Stimulated activated CD8-positive, alpha-beta memory T cell treated with anti-CD3 and anti-CD28 coated beads, Interleukin-7, amount 100 ng/mL, for 48 hours (primary cell): ENCODE data around the gene LIF.

Experiments
- DNase-seq, 2 donors: peaks; one replicate each; pipeline ENCODE4 v3.0.0-alpha.2; 2020; ENCODE audit warnings: low read depth in 1 of 2; ENCODE audit errors: extremely low read depth in 1 of 2

LIF gene

DNA sequence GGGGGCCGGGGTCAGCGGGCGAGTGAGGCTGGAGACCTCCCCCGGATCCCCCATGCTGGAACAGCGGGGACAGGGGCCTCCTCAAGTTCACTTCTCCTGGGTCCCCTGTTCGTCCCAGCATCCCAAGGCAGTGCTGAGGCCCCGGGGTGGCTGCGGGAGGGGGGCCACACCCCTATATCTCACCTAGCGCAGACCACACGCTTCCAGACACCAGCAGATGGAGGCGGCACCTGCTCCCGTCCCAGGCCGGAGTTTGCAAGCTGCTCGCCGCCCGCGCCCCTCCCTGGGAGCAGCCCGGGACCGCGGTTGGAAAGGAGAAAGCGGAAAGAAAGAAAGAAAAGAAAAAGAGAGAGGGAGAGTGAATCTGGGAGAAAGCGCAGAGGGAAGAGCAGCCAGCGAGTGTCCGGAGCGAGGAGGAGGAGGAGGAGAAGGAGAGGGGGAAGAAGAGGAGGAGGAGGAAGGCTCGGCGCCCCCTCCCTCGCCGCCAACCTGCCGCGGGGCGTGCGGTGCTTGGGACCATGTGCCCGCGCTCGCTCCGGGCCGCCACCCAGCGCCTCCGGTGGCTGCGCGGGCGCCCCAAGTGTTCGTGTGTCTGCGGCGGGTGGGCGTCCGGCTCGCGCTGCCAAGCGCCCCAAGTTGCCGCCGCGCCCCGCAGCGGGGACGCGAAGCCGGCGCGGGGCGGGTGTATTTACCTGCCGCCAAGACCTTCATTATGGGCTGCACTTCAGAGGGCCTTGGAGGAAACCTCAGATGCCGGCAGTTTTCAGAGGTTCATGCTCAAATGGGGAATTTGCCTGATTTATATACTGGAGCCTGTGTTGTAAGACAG is at the start of gene LIF:
Gene LIF, minus strand, starts transcription at position 775 of the 829 bp plus-strand sequence. Its CDS starts 64 bp downstream, at position 711.
- no peak for DNase-seq

DNA sequence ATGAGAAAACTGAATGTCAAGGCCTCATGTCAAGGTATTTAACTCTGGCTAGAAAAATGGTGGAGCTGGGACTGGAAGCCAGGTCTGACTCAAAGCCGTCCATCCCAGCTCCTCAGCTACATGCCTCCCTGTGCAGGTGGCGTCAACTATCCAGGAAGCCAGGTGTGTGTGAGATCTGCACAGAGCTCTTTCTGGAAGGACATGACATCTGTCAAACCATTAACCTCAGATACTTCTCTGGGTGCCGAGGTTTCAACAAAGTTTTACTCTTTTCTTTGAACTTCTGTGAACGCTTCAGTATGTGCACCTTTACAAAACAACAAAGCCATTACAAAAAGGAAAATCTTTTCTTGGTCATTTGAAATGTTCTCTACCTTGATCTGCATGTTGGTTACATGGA is 49.8 kb upstream of the LIF start:
- DNase-seq = no peak

DNA sequence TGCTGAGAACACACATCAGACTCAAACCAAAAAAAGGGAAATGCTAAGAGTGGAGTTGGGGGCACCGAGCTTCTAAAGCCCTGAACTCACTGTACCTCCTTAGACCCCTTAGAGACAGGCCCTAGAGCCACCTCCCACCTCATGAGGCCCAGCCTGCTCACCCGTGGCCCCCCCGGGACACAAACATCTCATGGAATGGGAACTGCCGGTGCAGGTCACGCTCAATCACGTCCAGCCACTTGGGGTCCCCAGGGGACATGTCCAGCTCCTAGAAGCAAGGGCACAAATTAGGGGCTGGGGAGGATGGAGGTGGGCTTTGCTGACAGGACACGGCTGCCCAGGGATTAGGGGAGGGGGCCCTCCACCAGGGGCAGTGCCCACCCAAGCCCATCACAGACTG is 49.0 kb upstream of the LIF start:
- no peak for DNase-seq

DNA sequence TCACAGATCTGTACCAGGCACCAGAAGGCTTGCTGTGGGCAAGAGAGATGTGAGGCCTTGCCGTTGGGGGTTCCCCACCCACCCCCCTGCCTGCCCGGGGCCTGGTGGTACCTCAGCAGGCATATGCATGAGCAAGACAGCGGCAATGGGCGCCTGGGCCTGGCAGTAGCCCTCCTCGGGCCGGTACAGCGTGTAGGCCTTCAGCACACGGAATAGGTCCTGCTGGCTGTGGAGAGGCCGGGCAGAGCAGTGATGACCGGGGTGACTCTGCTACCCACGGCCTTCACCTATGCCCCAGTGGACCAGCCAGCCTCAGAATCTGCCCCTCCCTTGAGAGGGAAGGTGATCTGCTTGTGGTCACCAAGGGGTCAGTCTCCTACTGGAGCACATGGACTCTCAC is 48.3 kb upstream of the LIF start:
- DNase-seq = no peak

DNA sequence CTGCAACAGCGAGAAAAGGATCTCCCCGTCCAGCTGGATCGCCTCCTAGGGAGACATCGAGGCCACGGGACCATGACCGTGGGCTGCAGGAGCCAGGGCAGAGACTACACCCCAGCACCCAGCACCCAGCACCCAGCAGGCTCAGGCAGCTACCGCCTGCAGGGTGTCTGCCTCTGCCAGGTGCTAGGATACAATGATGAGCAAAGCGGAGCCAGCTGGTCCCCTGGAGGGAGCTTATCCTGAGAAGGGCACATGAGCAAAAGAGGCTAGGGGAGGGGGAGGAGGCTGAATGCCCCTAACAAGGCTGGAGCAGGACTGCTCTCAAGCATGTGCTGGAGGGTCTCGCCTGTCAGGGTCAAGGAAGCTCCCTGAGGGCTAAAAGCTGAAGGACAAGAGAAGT is 47.5 kb upstream of the LIF start:
- no peak for DNase-seq

DNA sequence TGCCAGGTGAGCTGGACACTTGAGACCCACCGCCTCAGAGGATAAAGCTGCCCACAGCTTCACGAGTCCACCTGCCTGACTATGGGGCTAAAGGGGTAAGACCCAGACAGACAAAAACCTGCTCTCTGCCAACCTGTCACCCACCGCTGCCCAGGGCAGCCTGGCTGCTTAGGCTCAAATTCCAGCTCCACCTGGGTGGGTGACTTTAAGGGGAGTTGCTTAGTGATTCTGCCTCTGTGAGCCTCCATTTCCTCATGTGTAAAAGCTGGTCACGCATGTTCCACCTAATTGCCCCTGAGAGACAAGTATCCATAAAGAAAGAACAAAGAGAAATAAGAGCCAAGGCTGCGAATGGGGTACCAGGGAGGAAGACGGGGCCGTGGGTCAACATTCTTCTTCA is 46.5 kb upstream of the LIF start:
- no peak for DNase-seq

DNA sequence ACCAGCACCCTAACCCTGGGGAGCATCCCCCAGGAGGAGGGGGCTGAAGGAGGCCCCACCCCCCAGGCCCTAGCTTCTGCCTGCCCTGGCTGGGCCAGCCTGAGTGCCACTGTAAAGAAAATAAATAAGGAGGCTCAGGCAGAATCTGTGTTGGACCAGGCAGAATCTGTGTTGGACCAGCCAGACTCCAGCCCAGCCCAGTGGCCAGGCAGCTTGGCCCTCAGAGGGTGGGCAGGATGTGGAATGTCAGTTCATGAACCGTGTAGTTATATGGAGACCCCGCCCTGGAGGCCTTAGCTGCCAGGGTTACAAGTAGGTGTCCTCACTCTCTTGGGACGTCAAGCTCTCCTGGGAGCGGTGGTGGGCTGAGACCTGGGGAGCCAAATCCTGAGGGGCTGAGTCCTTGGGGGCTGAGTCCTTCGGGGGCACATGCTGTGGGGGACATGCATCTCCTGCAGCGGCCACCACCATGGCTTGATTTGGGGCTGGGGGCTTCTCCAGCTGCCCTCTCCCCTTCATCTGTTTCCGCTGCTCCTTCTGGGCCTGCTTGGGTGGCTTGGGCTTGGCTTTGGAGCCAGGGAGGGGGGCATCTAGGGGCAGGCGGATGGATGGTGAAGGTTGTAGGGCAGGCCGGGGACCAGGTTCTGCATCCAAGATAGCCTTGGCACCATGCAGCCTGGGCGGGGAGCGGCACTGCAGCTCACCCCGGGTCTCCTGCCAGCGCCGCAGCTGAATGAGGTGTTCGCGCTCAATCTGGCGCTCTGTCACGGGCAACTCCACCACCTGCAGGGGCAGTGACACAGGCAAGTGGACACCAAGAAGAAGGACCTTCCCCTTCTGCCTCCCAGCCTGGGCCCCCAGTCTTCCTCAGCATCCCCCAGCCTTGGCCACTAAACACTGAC is 45.8 kb upstream of the LIF start:
- DNase-seq = no peak

DNA sequence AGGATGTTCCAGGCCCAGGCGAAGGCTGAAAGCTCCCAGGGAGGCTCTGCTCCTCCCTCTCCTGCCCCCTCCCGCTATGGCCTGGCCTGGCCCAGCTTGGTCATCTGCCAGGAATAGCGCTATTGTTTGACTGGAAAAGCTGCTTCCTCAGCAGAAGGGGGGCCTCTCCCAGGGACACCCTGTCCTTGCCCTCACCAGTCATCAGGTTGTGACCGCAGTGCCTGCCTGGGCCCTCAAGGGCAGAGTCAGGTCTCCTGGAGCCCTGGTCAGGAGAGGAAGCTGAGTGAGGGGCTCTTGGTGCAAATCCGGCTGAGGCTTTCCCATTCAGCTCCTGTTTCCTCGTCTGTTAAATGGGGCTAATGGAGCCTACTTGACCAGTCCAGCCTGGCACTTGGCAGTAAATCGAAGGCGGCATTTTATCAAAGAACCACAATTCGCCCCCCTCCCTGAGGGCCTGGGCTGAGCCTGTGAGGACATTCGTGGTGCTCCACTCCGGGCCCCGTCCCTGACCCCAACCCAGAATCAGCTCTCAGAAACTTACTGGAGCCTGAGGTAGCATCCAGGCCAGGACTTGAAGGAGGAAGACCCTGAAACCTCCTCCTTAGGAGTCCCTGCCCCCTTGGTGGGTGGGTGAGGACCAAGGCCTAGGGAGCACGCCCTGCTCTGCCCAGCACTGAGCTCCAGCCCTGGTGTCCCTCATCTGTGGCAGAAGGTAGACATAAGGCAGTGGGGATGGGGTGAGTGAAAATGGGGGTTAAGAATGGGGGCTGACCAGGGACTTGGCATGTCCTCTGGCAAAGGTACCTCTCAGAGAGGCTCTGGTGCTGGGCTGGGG is 44.7 kb upstream of the LIF start:
- no peak for DNase-seq

DNA sequence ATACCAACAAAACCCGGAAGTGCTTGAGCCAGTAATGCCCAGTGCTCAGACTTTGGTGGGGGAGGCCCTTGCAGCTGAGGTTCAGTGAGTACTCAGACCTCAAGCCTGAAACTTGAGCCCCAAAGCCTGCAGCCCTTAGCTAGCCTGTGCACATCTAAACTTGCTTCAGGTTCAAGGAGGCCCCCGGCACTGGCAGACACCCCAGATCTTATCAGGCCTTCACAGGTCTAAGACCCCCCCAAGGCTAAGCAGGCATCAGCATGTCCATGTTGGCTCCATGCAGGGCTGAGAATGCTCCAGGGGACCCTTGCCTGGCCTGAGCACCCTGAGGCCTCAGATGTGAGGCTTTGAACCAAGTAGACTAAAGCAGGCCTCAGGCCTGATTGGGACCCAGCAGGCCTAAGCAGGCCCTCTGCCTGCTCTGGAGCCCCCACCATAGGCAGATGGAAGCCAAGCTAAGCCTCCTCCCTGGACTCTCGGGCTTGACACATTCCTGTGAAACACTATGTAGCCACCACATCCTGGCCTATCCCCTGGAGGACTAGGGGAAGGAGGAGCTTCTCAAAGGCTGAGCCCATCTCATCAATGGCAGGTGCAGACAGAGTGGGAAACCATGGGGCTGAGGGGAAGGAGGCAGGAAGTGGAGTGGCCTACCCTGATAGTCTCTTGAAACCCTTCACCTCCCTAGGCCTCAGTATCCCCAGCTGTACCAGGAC is 43.9 kb upstream of the LIF start:
- DNase-seq = no peak

DNA sequence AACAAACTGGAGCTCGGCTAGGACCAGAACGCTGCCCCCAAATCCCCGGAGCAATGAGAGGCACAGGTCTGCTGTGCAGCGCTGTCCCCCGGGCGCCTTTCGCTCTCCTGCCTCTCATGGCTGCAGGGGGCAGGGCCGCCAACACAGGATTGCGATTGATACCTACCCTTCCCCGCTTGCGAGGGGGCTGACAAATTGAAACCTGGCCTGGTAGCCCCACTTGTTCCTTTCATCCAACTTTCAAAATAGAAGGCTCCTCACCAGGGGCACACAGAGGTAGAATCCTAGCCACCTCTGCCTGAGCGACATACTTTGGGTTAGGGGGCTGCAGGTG is 43.4 kb upstream of the LIF start:
- no peak for DNase-seq

DNA sequence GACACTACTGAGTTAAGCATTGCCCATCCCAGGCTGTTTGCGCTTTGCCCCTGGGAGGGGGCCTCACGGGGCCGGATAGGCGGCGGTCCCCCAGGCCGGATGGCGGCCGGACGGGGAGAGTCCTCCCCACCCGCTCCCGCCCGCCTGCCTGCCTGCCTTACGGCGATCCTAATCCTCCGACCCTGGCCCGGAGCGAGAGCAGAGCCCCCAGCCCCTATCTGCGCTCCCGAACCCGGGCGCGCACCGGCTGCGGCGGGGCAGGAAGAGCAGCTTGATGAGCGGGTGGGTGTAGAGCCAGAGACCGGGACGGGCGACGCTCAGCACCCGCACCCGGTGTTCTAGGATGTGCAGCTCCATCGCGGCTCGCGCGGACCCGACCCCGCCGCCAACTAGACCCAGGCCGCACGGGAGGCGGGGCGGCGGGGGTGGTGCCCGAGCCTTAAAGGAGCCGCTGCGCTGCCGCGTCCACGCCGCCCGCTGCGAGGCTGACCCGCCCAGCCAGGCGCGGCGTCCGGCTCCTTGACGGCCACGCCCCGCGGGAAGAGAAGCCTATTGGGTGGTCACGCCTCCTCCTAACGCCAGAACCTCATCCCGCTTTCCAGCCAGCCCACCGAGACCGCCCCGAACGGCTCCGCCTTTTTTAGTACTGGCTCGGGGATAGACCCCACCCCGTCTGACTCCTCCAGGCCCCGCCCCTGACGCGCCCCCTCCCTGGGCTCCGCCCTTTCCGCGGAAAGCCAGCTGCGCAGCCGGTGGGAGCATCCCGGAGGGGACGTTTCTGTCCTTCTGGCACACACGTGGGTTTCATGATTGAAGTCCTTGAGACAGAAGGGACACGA is 42.8 kb upstream of the LIF start, which contains the start of gene CASTOR1:
Gene CASTOR1, minus strand, starts transcription at position 365 of the 839 bp plus-strand sequence. Its CDS starts 8 bp downstream, at position 357.
- peak; percentile 83 to 93 for DNase-seq

DNA sequence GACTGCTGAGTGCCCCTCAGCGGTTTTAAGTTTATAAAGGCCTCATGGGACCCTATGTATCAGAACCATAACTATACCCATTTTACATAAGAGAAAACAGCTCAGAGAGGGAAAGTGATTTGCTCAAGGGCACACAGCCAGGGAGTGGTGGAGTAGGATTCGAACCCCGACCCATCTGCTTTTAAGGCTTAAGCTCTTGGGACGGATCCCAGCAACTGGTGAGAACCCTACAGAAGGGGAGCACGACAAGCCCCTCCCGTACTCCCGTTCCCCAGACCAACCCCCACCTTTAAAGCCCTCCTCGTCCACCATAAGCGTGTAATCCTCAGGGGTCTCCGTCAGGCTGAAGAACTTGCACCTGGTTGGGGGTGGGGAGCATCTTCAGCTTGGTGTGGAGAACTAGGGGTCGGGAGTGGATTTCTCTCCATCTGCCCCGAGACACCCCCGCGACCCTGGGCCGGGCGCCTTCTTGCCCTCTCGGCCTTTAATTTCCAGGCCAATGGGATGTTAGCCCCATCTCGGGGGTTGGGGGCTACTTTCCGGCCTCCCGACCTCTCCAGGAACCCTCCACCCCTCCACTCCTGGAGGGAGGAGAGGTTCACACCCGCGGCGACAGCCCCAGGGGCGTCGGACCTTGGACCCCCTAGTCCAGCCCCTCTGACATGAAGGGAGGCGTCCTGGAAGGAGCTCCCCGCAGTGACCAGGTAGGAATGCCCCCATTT is 42.0 kb upstream of the LIF start:
- no peak for DNase-seq

DNA sequence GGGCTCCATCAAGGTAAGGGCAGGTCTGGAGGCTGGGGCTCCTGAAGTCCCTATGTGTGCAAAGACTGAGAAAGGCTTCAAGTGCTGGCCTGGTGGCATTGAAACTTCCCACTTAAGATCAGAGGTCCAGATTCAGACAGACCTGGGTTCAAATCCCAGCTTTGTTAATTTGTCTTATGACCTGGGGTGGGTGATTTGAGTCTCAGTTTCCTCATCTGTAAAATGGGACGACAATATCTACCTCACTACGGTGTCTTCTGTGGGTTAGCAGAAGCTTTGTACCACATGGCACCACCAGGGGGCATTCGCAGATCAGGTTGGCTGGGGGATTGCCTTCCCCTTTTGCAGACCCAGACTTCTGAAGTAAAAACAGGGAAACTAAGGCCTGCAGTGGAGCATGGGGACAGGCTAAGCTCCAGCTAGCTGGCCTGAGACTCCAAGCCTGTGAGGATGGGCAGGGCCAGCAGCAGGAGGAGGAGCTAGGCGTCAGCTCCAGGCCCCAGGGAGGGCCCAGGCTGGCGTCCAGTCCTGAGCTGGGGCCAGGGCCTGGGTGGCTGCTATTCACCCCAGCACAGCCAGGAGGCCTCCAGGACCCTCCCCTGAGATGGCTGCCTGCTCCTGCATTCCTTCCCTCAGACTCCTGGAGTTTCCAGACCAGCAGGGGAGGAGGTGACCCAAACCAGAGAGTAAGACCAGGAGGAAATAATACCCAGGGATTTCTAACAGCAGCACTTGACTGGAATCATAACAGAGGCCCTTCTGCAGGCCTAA is 41.3 kb upstream of the LIF start:
- DNase-seq = peak; percentile 61 to 84

DNA sequence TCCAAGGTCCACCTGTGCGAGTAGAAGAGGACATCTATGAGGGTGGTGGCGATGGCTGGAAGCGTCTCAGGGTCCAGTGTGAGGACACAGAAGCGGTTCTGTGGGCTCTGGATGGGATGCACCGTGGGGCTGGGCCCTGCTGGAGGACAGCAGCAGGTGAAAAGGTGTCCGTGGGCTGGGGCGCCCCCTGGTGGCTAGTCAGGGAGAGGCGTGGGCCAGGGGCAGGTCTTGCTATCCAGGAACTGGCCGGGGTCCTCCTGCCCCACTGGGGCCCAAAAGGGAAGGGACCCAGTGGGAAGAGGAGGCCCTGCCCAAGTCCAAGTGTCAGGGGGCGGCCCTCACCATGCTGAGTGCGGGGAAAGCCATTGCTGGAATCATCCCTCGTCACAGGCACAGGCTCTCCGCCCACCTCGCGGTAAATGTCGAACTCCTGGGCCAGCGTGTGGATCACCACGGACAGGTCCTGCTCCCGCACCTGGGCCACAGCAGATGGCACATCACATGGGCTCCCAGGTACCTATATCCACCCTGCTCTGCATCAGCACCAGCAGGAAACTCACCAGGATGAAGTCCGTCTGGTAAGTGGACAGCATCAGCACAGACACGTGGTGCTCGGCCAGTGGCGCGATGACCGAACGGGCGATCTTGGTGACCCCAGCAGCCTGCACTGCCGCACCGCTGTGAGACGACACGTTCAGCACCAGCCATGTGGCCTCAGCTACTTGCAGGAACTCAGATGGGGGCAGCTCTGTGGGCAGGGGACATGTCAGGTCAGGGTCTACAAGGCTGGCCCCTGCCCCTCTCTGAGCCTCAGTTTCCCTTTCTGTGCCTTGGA is 40.5 kb upstream of the LIF start:
- DNase-seq = peak; percentile 72 to 73

DNA sequence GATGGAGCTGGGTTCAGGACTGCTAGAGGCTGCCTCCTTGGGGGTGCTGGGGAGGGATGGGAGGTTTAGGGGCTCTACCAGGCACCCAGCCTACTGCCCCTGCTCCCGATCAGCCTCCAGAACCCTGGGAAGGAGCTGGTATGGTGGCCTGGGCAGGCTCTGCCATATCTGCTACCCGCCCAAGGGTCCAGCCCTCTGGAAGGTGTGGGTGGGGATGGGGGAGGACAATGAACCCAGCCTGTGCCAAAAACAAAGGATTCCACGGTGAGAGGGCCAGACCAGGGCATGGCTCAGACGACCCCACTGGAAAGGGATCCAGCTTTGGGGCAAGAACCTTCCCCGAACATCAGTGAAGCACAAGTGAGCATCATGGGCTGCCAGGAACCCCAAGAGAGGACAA is 39.8 kb upstream of the LIF start:
- no peak for DNase-seq

DNA sequence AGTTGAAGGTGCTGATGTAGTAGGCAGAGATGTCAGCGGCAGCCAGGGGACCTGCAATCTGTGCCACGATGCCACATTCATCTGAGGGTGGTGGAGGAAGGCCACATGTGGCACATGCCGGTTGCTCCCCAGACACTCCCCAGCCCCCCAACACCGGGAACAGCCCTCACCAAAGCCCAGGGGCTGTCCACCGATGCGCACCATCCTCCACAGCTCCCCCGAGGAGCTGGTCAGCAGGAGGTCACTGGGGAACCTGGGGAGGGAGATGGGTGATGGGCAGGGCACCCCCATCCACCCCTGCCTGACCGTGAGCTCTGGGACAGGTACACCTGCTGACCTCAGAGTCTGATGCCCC is 39.3 kb upstream of the LIF start:
- DNase-seq = no peak

DNA sequence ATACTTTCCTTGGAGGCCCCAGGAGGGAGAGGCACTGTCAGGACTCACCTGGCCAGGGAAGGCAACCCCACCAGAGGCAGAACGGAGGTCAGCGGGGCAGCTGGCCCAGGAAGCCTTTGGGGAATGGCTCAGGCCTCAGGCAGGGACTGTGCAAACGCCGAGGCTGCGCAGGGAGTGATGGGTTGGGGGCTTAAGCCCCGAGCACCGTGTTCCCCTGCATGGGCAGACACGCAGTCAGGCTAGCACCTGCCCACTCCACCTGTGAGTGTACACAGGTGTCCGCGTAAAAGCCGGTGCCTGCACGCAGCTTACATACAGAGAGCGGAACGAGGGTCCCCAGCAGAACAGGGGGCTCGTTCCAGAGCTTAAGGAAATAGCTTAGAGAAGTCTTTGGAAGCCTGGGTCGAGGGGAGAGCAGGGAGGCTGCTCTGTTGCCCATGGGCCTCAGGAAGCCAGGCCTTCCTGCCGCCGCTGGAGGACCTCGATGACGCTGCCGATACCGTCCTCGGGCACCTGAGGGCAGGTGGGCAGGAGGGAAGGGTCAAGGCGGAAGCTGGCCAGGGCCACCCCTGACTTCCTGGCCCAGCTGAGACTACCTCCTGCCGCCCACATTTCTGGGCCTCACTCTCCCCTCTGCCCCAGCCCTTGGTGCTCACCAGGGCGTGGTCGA is 38.8 kb upstream of the LIF start:
- DNase-seq = no peak
